ENCODE data around the gene ARMC7. TPM values are rescaled to one million over a fixed set of nuclear protein-coding genes. Genes with fewer than 3 reads are reported as not detected.
A peak's percentile ranks its signal among the peaks of the same experiment; 100 is the strongest.

The ARMC7 gene
- total and polyA plus RNA-seq, 2 of the 13 experiments (the other 11 are each of a cell fraction or from before 2014, with no cell fraction given) = 3.9 to 4.2 TPM

DNA sequence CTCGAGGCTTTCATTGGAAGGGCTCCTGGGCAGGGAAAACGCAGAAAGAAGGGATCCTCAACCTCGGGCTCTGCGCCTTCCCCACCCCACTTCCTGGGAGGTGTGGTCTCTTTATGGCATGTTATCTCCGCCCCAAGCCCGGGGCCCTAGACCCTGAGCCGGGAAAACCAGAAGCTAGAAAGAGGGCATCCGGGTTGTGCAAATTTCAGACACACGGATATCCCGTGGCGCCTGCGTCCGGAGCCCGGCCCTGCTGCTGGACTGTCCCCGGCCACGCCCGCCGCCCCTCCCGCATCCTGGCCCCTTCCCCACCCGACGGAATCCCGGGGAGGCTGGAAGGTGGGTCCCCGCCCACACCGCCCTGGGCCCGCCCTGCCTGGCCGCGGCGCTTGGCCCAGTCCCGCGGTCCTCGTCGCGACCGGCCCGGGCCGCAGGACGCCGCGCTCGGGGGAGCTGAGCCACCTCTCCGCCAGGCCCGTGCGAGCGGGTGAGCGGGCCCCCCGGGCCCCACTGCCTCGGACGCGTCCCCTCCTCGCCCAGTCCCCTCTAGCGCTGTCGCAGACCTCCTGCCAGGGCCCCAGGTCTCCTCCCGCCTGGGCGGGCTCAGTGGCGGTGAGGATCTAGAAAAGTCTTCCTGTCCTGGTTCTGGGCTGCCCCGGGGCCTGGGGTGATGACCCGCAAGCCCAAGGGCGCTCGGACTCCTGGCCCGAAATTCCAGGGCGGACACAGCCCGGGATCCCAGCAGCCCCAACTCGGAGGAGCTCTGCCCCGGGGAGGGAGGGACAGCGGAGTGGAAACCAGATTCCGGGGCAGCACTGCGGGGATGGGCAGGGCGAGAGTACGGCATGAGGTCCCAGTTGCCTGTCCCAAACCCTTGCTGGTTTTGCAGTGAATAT is 22.0 kb upstream of the ARMC7 start, which contains the start of gene SLC16A5 (continued):
- TF ChIP-seq, protein P1, sequence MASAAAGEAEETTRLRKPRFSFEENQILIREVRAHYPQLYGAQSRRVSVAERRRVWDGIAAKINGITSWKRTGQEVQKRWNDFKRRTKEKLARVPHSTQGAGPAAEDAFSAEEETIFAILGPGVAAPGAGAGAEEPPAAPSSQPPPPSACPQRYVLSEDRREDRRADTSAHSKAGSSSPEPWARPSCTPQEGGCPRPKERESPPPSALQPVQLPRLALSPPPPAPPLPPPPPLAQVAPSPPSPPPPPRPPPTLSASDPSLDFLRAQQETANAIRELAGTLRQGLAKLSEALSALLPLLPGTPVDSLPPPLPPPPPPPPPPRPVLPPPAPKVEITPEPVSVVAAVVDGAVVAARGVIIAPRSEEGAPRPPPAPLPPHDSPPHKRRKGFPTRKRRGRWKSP (CRISPR knock-in tag; IDR thresholded peaks at IDR 0.05) = no peak
- 0 out of 2 replicates have a peak, but pooled peaks have one; percentile 15 for TF ChIP-seq MIER2 (CRISPR knock-in tag; IDR thresholded peaks at IDR 0.05)
- TF ChIP-seq SALL2 (CRISPR knock-in tag; IDR thresholded peaks at IDR 0.05) = peak; percentile 42; the same call in 1 of the 2 replicates
- peak; percentile 44; the same call in 1 of the 2 replicates for TF ChIP-seq ZNF232 (CRISPR knock-in tag; IDR thresholded peaks at IDR 0.05; ENCODE audit: borderline replicate concordance)
- no peak for TF ChIP-seq NCOA1 (CRISPR knock-in tag; IDR thresholded peaks at IDR 0.05)
- TF ChIP-seq, protein P2, sequence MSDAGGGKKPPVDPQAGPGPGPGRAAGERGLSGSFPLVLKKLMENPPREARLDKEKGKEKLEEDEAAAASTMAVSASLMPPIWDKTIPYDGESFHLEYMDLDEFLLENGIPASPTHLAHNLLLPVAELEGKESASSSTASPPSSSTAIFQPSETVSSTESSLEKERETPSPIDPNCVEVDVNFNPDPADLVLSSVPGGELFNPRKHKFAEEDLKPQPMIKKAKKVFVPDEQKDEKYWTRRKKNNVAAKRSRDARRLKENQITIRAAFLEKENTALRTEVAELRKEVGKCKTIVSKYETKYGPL (CRISPR knock-in tag; IDR thresholded peaks at IDR 0.05) = 0 out of 2 replicates have a peak, but pooled peaks have one; percentile 35
- TF ChIP-seq, protein P3, sequence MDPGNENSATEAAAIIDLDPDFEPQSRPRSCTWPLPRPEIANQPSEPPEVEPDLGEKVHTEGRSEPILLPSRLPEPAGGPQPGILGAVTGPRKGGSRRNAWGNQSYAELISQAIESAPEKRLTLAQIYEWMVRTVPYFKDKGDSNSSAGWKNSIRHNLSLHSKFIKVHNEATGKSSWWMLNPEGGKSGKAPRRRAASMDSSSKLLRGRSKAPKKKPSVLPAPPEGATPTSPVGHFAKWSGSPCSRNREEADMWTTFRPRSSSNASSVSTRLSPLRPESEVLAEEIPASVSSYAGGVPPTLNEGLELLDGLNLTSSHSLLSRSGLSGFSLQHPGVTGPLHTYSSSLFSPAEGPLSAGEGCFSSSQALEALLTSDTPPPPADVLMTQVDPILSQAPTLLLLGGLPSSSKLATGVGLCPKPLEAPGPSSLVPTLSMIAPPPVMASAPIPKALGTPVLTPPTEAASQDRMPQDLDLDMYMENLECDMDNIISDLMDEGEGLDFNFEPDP (CRISPR knock-in tag; conservative IDR thresholded peaks at IDR 0.05) = no peak
- TF ChIP-seq ZNF12 (CRISPR knock-in tag; IDR thresholded peaks at IDR 0.05) = no peak
- no peak for TF ChIP-seq SYNCRIP (IDR thresholded peaks at IDR 0.05; ENCODE audit: insufficient read depth, low read depth, low read length)
- TF ChIP-seq ZFP36L2 (CRISPR knock-in tag; IDR thresholded peaks at IDR 0.05) = no peak
- no peak for TF ChIP-seq THAP11 (CRISPR knock-in tag; IDR thresholded peaks at IDR 0.05)
- TF ChIP-seq ASH2L (IDR thresholded peaks at IDR 0.05; ENCODE audit: insufficient read length, low read depth, low read length) = no peak
- TF ChIP-seq POLR2G (IDR thresholded peaks at IDR 0.05; ENCODE audit: low read depth, low read length) = peak; percentile 44
- TF ChIP-seq, protein P4, sequence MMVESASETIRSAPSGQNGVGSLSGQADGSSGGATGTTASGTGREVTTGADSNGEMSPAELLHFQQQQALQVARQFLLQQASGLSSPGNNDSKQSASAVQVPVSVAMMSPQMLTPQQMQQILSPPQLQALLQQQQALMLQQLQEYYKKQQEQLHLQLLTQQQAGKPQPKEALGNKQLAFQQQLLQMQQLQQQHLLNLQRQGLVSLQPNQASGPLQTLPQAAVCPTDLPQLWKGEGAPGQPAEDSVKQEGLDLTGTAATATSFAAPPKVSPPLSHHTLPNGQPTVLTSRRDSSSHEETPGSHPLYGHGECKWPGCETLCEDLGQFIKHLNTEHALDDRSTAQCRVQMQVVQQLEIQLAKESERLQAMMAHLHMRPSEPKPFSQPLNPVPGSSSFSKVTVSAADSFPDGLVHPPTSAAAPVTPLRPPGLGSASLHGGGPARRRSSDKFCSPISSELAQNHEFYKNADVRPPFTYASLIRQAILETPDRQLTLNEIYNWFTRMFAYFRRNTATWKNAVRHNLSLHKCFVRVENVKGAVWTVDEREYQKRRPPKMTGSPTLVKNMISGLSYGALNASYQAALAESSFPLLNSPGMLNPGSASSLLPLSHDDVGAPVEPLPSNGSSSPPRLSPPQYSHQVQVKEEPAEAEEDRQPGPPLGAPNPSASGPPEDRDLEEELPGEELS (CRISPR knock-in tag; IDR thresholded peaks at IDR 0.05) = peak; percentile 76; the same call in 1 of the 2 replicates
- TF ChIP-seq, protein P5, sequence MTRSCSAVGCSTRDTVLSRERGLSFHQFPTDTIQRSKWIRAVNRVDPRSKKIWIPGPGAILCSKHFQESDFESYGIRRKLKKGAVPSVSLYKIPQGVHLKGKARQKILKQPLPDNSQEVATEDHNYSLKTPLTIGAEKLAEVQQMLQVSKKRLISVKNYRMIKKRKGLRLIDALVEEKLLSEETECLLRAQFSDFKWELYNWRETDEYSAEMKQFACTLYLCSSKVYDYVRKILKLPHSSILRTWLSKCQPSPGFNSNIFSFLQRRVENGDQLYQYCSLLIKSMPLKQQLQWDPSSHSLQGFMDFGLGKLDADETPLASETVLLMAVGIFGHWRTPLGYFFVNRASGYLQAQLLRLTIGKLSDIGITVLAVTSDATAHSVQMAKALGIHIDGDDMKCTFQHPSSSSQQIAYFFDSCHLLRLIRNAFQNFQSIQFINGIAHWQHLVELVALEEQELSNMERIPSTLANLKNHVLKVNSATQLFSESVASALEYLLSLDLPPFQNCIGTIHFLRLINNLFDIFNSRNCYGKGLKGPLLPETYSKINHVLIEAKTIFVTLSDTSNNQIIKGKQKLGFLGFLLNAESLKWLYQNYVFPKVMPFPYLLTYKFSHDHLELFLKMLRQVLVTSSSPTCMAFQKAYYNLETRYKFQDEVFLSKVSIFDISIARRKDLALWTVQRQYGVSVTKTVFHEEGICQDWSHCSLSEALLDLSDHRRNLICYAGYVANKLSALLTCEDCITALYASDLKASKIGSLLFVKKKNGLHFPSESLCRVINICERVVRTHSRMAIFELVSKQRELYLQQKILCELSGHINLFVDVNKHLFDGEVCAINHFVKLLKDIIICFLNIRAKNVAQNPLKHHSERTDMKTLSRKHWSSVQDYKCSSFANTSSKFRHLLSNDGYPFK (CRISPR knock-in tag; IDR thresholded peaks at IDR 0.05; ENCODE audit: borderline replicate concordance) = no peak
- no peak for TF ChIP-seq ZNF562 (CRISPR knock-in tag; IDR thresholded peaks at IDR 0.05; ENCODE audit: borderline replicate concordance)
- TF ChIP-seq BORCS8-MEF2B (CRISPR knock-in tag; IDR thresholded peaks at IDR 0.05) = no peak
- peak; percentile 48; the same call in 1 of the 2 replicates for TF ChIP-seq SOX5 (CRISPR knock-in tag; IDR thresholded peaks at IDR 0.05; ENCODE audit: borderline replicate concordance)
- TF ChIP-seq SMARCC2 (IDR thresholded peaks at IDR 0.05) = no peak
- no peak for TF ChIP-seq TCF7 (IDR thresholded peaks at IDR 0.05; ENCODE audit: low read depth)
- TF ChIP-seq SIX1 (CRISPR knock-in tag; IDR thresholded peaks at IDR 0.05; ENCODE audit: borderline replicate concordance) = no peak
- no peak for TF ChIP-seq NFYC (CRISPR knock-in tag; IDR thresholded peaks at IDR 0.05)
